Stimulated activated CD4-positive, alpha-beta T cell treated with anti-CD3 and anti-CD28 coated beads, TNF-alpha, amount 100 ng/mL, for 24 hours (primary cell): ENCODE data around the gene WHAMM.
A peak's percentile ranks its signal among the peaks of the same experiment; 100 is the strongest.
"Not testable (repeated sequence)": the region's sequence is repeated elsewhere in the genome, so short reads cannot be mapped to it uniquely, and the experiment has no call there.

ENCODE experiments used
- DNase-seq, 3 experiments: peaks; one replicate each; pipeline ENCODE4 v3.0.0-alpha.2; 2020; ENCODE audit warnings: low read depth in 3 of 3

The WHAMM gene

DNA sequence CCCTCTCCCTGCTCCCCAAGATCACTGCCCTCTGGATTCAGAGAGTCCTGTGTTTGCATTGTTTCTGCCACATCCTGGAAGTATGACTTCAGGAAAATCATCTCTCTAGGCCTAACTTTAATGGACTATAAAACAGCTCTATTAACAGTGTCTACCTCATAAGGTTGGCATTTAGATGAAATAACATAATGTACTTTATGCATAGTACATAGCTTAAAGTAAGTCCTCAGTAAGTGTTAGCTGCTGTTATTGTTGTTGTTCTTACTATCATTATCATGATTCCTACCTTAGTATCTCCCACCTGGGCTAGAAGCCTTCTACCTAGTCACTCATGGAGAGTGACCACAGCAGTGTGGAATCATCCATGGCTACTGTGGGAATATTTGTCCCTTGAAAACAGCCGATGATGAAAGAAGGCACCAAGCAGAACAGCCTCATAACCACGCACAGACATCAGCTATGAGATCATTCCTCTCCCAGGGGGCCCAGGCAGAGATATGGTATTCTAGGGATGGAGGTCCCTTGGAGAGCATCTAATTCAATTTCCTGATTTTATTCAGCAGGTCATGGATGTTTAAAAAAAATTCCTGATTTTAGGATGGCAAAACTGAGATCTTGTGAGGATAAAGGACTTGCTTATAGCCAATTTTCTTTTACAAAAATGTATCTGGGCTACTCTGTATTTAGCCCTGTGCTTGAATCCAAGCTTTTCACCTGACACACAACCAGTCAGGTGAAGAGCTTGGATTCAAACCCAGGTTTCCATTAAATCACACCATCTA lies 5.4 kb upstream of the WHAMM start:
- no peak for DNase-seq

DNA sequence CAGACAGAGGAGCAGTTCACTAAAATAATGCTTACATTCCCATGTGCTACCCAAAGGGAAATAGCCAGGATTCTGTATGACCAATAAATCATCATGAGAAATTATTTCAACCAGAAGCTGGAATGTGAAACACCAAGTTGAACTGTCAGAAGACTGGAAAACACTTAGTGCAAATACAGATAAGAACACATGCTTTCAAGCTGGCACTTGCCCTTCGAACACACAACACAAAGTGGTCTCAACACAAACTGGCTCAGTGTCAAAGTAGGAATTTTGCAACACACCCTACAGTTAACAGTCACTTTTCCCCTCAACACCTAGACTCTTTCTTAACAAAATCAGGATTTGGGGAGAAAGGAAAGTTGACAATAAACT lies 4.9 kb upstream of the WHAMM start:
- DNase-seq = no peak

GRCh38 chr15:82805994-82806406 lies 3.4 kb upstream of the WHAMM start, which contains the start of gene FSD2:
TSS of gene FSD2 (minus strand) at chr15:82806069. CDS start at chr15:82787390, 18,679 bp downstream.
- DNase-seq = no peak

DNA sequence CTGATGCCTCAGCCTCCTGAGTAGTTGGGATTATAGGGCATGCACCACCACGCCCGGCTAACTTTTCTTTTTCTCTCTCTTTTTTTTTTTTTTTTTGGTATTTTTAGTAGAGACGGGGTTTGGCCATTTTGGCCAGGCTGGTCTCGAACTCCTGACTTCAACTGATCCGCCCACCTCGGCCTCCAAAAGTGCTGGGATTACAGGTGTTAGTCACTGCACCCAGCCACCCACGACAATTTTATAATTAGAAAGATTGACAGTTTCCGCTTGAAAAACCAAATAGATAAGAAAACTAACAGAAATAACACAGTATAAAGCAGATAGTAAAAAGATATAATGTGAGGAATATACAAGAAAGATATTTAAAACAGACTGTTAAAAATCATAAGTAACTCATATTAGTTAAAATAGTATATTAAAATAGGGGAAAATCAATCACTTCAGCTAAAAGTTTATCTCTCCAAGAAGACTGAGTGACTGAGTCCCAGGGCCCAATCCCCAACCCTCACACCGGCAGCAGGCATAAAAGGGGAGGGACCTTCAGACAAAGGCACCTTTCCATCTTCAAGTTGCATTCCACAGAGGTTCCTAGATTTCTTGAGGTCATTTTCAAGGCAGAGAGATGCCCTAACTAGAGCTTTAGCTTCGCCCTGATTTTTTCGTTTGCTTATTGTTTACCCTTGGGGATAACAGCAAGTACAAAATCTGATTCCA lies 1.4 kb upstream of the WHAMM start:
- DNase-seq = no peak

GRCh38 chr15:82808634-82809041 lies 790 bp upstream of the WHAMM start:
- DNase-seq = no peak

DNA sequence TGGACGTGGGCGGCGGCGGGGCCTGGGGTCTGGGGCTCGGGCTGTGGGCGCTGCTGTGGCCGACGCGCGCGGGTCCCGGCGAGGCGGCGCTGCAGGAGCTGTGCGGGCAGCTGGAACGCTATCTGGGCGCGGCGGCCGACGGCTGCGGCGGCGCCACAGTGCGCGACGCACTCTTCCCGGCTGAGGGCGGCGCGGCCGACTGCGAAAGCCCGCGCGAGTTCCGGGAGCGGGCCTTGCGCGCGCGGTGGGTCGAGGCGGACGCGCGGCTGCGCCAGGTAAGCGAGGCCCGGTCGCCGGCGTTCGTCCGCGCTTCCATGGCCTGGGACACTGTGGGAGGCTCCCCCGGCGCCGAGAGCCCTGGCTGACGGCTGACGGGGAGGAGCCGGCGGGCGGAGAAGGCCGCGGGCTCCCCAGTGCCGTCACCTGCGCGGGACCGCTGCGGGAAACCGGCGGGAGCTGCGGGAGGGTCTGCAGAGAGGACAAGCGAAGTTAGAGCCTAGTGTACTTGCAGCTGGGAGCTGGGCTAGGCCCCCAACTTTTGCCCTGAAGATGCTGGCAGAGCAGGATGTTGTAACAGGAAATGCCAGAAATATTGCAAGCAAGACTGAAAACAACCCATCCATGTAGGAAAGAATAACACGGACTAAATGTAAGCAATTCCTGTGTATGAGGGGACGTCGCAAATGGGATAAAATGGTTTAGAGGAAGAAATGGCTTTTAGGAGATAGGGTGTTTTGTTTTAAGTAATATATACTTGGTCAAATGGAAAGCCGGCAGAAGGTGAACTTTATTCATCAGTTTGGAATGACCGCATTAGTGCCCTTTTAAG lies 847 bp downstream of the WHAMM start:
- DNase-seq = peak in 2 of 3 experiments; percentile 8 to 21

DNA sequence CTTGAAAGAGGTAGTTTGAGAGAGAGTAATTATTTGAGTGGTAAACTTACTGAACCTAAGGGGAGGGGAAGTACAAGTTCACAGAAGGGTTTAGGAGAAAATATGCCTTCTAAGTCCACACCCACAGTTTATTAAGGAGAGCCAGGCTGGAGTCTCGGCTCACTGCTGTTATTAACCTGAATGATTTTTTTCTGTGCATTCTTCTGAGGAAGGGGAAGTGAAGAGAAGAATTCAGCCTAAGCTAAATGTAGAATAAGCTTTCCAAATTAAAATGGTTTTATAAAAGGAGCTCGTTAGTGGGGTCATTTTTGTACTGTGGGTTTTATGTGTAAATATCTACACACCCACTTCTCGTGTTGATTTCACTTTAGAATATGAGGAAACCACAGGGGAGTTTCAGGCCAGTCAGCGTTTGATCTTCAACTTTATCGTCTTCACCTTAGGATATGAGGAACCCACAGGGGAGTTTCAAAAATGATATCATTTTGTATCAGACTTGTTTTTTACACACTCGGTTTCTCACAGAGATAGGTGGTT lies 1.5 kb downstream of the WHAMM start:
- DNase-seq = peak; percentile 22 to 35 (median 35)

DNA sequence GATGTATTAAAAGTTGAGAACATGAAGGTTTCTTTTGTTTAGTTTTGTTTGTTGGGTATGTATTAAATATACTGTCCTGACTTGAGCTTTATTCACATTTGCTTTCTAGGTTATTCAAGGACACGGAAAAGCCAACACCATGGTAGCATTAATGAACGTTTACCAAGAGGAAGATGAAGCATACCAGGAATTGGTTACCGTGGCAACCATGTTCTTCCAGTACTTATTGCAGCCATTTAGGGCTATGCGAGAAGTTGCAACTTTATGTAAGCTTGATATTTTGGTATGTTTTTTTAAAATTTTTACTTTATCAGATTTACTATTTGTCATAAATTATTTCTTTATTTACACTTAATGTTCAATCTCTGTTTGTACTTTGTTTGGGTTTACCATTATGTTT lies 3.6 kb downstream of the WHAMM start:
- no peak for DNase-seq

DNA sequence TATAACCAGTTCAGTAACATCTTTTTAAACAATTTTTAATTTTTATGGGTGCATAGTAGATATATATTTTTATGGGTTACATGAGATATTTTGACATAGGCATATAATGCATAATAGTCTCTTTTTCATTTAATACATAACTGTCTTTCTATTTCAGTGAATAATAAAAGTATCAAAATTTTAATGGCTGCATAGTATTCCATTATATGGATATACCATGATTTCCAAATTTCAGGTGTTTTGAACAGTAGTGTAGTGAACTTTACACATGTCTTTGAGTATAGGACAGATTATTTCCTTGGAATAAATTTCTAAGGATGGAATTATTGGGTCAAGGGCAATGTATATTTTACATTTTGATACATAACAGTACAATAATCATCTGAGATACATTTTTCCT lies 10.7 kb downstream of the WHAMM start:
- no peak for DNase-seq

- DNase-seq = not testable (repeated sequence)
Measured at GRCh38 chr15:82821396-82821795, 12.0 kb downstream of the WHAMM start.

DNA sequence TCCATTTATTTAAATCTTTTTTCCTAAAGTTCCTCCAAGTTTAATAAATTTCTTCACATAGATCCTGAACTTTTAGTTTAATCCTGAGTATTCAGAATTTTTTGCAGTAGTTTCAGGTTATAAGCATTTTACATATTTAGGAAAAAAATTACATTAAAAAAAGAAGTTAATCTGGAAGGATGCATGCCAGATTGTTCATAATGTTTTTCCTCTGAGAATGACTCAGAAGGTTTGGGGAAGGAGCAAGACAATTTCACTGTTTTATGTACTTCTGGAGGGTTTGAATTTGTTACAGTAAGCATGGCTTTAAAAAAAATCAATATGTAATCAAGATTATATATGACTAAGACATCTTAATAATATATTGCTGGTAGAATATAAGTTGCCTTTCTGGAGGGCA lies 12.4 kb downstream of the WHAMM start:
- not testable (repeated sequence) for DNase-seq

DNA sequence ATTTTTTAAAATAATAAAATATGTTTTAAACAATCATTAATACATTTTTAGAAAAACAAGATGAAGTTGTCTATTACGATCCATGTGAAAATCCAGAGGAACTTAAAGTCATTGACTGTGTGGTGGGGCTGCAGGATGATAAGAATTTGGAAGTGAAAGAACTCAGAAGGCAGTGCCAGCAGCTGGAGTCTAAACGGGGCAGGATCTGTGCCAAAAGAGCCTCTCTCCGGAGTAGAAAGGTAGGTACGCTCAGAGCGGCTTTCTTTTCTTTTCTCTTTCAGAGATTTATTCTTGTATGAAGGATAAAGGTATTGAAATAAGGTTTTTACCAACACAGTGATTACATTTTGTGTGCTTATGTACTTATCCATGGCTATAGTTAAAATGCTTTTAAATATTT lies 13.6 kb downstream of the WHAMM start:
- DNase-seq = no peak

DNA sequence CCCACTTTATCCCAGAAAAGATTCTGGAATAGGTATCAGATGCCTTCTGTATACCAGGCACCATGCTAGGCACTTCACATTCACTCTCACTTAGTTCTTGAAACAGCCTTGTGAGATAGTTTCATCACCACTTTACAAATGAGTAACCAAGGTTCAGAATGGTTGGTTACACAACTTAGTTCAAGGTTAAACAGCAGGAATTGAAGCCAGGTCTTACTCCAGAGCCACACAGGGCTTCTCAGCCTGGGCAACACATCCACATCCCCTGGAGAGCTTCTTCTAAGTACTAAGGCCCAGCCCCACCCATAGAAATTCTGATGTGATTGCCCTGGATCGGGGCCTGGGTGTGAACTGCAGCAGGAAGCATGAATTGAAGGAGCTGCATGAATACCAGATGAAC lies 18.6 kb downstream of the WHAMM start:
- no peak for DNase-seq

- no peak for DNase-seq
Measured at GRCh38 chr15:82829234-82829633, 19.8 kb downstream of the WHAMM start.

- no peak for DNase-seq
Measured at GRCh38 chr15:82830427-82831173, 21.2 kb downstream of the WHAMM start.

DNA sequence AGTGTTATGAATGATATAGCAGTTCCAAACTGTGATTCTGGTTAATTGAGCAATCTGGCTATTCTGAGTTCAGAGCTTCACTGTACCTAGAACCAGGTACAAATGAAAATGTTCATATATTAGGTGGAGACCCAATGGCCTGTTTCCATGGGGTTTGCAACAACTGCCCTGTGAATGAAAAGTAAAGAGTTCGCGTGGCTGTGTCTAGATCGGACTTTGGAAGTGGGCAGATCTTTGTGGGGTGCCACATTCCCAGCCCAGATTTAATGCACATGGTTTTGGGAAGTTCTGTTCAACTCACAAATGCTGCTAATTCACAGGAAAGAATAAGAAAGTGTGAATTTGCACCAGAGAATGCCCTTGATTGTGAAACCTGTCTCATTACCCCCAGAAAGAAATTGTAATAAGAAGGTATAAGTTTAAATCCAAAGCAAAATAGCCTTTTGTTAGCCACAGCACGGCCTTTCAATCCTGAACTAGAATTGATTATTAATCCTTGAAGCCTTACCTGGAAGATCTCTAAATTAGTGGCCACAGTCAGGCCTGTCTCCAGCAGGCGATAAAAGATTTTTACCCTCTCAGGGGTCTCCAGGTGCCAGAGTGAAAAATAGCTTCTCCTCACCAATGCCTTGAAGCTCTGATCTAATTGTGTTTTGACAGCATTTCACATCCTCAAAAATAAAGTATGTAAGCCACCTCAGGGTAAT lies 22.6 kb downstream of the WHAMM start:
- DNase-seq = no peak

DNA sequence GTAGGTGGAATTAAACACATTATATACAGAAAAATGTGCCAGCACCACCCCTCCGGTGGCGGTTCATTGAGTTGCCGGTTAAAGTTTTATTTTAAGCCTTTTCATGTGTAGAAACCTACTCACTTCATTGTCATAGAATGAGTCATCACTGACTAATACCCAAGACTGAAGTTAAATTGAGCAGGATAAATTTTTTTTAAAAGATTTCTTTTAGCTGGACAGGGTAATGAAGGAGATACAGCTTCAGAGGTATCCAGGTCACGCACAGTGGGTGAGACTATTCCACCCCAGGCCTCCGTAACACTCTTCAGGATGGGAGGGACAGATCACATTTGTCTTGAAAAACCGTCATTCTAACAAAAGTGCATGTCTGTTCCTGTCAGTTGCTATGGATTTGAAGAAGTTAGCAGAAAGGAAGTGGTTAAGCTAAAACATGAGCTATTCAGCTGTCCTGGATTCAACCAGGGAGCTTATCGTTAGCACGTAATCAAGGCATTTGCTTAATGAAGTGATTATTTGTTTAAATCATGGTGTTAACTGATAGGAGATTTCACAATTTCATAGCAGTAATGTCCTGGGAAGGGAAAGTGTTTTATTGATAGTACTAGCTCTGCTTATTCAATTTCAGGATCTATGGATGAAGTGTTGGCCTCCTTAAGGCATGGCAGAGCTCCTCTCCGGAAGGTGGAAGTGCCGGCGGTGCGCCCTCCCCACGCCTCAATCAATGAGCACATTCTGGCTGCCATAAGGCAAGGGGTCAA lies 23.4 kb downstream of the WHAMM start:
- DNase-seq = peak in 2 of 3 experiments; percentile 18 to 45

- DNase-seq = no peak
Measured at GRCh38 chr15:82833362-82833682, 23.9 kb downstream of the WHAMM start.

- DNase-seq = no peak
Measured at GRCh38 chr15:82835391-82835917, 26.0 kb downstream of the WHAMM start.
